Measurements from ENCODE around the gene BAZ2B. TPM values are rescaled to one million over a fixed set of nuclear protein-coding genes. Genes with fewer than 3 reads are reported as not detected.

Gene BAZ2B, protein sequence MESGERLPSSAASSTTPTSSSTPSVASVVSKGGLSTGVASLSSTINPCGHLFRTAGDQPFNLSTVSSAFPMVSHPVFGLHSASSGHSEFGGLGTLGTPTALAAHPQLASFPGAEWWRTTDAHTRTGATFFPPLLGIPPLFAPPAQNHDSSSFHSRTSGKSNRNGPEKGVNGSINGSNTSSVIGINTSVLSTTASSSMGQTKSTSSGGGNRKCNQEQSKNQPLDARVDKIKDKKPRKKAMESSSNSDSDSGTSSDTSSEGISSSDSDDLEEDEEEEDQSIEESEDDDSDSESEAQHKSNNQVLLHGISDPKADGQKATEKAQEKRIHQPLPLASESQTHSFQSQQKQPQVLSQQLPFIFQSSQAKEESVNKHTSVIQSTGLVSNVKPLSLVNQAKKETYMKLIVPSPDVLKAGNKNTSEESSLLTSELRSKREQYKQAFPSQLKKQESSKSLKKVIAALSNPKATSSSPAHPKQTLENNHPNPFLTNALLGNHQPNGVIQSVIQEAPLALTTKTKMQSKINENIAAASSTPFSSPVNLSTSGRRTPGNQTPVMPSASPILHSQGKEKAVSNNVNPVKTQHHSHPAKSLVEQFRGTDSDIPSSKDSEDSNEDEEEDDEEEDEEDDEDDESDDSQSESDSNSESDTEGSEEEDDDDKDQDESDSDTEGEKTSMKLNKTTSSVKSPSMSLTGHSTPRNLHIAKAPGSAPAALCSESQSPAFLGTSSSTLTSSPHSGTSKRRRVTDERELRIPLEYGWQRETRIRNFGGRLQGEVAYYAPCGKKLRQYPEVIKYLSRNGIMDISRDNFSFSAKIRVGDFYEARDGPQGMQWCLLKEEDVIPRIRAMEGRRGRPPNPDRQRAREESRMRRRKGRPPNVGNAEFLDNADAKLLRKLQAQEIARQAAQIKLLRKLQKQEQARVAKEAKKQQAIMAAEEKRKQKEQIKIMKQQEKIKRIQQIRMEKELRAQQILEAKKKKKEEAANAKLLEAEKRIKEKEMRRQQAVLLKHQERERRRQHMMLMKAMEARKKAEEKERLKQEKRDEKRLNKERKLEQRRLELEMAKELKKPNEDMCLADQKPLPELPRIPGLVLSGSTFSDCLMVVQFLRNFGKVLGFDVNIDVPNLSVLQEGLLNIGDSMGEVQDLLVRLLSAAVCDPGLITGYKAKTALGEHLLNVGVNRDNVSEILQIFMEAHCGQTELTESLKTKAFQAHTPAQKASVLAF (N-terminal part only)
- 100 to 1,000 TPM in 3 of 6 donors, 10 to 100 TPM in 3; 59.4 to 233 (median 103) TPM for total RNA-seq

DNA sequence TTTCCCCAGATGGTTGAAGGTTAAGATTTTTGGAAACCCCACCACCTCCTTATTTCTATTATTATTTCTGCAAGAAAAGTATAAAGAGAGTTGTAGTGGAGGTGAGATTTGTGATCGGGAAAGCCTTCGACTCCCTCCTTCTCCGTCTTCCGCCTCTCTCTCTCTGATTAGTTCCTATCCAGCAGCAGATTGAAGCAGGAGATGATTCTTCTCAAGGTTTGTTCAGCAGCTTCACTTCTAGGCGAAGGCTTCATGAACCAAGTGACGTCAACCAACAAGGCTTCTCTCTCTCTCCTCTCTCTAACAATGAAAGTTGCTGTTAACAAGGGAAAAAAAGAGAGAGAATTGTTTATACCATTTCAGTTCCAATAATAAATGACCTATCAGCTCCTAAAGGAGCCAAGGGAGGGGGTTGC is at the start of gene BAZ2B:
Gene BAZ2B, minus strand, starts transcription at position 263 of the 416 bp plus-strand sequence. CDS start 137,829 bp downstream, outside the sequence.
- WGBS, 2 donors: 5% methylated on average over 6 of the region's 6 CpGs
- Histone ChIP-seq H3K27ac (peak within 1 kb of the TSS; percentile 94 to 99 (median 98)), H3K4me3 (peak within 1 kb of the TSS; percentile 33 to 75 (median 59)), H3K36me3 (no peaks in the 10 kb centered on the region), H3K4me1 (peaks cover 17 to 23% (median 20%) of the 10 kb centered on the region in 4 donors), H3K9me3 (no peaks in the 10 kb centered on the region), H3K27me3 (no peaks in the 10 kb centered on the region)
- peak; percentile 78 to 80 for ATAC-seq (ENCODE audit: low FRiP score in 2 of 2)
- TF ChIP-seq POLR2A (IDR thresholded peaks at IDR 0.05) (peak in 2 of 4 donors; percentile 46 to 64), EP300 (IDR thresholded peaks at IDR 0.05) (no peak), POLR2AphosphoS5 (IDR thresholded peaks at IDR 0.05) (peak in 1 of 2 donors; percentile 67)
- TF ChIP-seq, protein P1, sequence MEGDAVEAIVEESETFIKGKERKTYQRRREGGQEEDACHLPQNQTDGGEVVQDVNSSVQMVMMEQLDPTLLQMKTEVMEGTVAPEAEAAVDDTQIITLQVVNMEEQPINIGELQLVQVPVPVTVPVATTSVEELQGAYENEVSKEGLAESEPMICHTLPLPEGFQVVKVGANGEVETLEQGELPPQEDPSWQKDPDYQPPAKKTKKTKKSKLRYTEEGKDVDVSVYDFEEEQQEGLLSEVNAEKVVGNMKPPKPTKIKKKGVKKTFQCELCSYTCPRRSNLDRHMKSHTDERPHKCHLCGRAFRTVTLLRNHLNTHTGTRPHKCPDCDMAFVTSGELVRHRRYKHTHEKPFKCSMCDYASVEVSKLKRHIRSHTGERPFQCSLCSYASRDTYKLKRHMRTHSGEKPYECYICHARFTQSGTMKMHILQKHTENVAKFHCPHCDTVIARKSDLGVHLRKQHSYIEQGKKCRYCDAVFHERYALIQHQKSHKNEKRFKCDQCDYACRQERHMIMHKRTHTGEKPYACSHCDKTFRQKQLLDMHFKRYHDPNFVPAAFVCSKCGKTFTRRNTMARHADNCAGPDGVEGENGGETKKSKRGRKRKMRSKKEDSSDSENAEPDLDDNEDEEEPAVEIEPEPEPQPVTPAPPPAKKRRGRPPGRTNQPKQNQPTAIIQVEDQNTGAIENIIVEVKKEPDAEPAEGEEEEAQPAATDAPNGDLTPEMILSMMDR (IDR thresholded peaks at IDR 0.05): no peak
- DNase-seq: peak in 1 of 2 donors; percentile 51

- DNase-seq (no peak), ATAC-seq (ENCODE audit: low FRiP score in 2 of 2) (no peak)
- peaks cover 0 to 3% (median 0%) of the 10 kb centered on the region in 4 donors for H3K4me1 ChIP-seq
- no peaks in the 10 kb centered on the region for H3K27me3 ChIP-seq
- no peak overlapping the region for H3K27ac ChIP-seq
- no peaks in the 10 kb centered on the region for H3K36me3 ChIP-seq
- no peak for TF ChIP-seq POLR2AphosphoS5 (IDR thresholded peaks at IDR 0.05)
- no peak for TF ChIP-seq POLR2A (IDR thresholded peaks at IDR 0.05)
- no peak for TF ChIP-seq EP300 (IDR thresholded peaks at IDR 0.05)
- TF ChIP-seq, protein P1 (IDR thresholded peaks at IDR 0.05): no peak
- no peaks in the 10 kb centered on the region for H3K9me3 ChIP-seq
- no peak overlapping the region for H3K4me3 ChIP-seq
Observed at GRCh38 chr2:159661286-159661685, 44.9 kb upstream of the BAZ2B start.

DNA sequence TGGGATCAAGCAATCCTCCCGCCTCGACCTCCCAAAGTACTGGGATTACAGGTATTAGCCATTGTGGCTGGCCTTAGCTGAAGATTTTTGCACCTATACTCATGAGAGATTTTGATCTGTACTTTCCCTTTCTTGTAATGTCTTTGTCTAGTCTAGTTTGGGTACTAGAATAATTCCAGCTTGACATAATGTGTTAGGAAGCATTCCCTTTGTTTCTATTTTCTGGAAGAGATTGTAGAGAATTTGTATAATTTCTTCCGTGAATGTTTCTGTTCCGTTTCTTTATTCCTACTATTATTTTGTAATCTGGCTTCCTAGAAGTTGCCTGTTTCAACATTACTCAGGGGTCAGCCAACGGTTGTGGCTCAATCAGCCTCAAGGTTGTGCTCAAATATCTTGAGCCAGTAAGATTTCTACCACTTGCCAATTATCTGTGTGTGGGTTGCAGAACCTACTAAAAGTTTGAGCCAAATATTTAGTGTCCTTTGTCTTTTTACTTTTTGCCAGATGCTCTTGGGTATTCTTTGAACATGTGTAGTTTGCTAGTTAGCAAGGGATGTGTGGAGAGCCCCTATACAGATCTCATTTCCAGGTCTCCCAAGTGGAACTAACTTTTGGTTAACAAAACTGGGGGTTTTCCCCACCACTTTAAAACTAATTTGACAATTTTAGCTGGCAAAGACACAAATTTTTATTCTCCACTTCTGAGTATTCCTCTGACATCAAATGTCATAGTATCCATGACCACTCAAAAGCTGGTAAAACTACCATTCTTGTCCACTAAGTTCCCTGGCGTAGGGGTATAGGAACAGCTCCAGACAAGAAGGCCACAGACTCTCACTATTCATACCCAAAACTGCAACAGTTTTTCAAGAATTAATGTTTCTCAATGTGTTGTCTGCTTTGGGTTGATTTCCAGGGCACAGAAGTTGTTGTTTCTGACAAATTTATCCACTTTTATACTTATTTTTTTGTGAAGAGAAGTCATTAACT is 42.8 kb upstream of the BAZ2B start:
- ATAC-seq (ENCODE audit: low FRiP score in 2 of 2): peak in 1 of 2 donors; percentile 83
- DNase-seq: peak in 1 of 2 donors; percentile 36
- 72 to 76% methylated on average over 6 of the region's 6 CpGs for WGBS, 2 donors

More for the DNA sequence above, 42.8 kb upstream of the BAZ2B start:
- Histone ChIP-seq H3K27ac (peak overlapping the region in 1 of 4 donors; percentile 11), H3K4me1 (peaks cover 0 to 3% (median 0%) of the 10 kb centered on the region in 4 donors), H3K9me3 (peaks cover 0 to 5% (median 4%) of the 10 kb centered on the region in 4 donors), H3K27me3 (no peaks in the 10 kb centered on the region), H3K4me3 (no peak overlapping the region), H3K36me3 (no peaks in the 10 kb centered on the region)
- TF ChIP-seq, protein P1 (IDR thresholded peaks at IDR 0.05): no peak
- TF ChIP-seq POLR2AphosphoS5 (IDR thresholded peaks at IDR 0.05) (peak in 1 of 2 donors; percentile 58), EP300 (IDR thresholded peaks at IDR 0.05) (peak in 1 of 4 donors; percentile 11)
